Measurements from ENCODE around the gene KCNG2.

Gene KCNG2

DNA sequence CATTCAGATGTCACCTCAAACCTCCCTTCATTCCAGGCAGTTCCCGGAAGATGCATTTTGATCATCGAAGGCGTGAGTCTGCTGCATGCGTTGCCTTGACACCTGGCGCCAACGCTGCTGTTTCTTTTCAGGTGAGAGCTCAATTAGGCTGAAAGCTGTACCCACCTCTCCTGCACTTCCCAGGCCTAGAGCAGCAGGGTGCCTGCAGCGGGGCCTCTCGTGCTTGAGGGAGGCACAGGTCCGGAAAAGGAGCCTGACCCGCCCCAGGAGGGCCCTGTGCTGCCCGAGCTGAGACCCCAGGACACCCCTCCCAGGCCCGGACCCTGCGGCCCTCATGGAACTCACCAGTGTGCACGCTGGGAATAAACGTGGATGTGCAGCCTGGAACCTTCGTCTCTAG lies 31.4 kb upstream of the KCNG2 start:
- DNase-seq (ENCODE audit: low read depth in 2 of 2), result no peak

DNA sequence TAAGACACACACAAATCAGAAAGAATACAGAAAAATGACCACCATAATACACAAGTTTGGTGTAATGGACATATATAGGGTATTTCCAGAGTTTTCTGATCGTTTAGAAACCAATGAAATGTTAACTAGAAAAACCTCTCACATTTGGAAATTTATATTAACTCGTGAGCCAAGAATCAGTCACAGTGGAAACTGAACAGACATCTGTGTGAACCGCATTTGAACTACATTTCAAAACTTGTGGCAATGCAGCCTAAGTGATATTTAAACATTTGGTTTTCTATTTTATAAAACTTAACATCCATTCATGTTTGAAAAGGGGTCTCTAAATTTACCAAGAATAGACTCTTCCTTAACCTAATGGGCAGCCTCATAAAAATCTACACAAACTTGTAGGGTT lies 29.0 kb upstream of the KCNG2 start:
- DNase-seq (ENCODE audit: low read depth in 2 of 2), result no peak

DNA sequence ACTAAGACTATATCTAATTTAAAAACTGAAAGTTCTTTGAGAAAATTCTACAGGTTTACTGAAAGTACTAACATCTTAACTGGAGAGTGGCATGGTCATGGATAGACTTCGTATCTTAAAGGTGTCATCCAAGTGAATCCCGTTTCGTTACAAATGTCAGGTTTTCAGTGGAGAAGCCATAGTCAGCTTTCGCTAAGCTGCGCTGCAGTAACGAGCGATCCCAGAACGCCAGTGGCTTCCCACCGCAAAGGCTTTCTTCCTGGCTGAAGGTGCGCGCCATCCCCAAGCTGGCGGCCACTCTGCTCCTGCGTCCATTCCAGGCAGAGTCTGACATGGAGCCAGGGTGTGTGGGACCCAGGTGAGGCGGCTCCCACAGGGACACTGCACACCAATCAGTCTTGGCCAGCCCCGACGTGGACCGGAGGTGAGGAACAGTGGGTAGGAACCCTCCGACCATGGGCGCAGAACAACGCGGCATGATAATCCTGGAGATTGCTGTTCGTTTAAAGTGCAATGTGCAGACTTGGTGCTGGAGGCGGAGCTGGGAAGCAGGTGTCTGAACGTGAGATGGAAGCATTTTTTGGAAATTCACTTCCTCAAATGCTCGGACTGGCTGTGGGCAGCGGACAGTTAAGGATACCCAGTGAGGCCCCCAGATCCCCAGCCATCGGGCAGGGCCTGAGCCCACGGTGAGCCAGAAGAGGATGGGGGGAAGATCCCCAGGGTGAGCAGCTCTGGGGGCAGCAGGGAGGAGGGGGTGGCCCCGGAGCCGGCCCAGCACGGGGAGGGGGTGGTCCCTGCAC lies 27.8 kb upstream of the KCNG2 start:
- no peak for DNase-seq (ENCODE audit: low read depth in 2 of 2)

DNA sequence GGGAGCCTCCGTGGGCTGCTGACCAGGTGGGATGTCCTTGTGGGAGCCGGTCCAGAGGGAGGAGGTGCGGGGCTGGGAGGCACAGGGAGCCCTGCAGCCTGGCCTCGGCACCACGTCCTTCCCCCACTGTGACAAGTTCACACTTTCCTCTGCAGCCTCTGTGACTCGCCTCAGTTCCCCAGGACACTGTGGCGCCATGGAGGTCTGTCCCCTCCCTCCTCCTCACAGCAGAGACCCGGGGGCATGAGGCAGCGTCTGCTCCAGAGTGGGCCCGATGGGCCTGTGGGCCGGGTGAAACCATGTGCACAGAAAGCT lies 27.3 kb upstream of the KCNG2 start:
- no peak for DNase-seq (ENCODE audit: low read depth in 2 of 2)

DNA sequence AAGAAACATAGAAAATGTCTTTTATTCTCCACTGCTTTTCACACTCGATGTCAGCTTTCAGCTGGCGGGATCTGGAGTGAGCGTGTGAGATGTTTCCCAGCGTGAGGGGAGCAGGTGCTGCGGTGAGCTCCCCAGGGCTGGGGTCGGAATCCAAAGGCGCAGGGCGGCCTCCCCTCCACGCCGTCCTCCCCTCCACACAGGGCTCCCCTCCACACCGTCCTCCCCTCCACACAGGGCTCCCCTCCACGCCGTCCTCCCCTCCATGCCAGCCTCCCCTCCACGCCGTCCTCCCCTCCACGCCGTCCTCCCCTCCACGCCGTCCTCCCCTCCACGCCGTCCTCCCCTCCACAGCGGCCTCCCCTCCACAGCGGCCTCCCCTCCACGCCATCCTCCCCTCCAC lies 26.9 kb upstream of the KCNG2 start:
- no peak for DNase-seq (ENCODE audit: low read depth in 2 of 2)

DNA sequence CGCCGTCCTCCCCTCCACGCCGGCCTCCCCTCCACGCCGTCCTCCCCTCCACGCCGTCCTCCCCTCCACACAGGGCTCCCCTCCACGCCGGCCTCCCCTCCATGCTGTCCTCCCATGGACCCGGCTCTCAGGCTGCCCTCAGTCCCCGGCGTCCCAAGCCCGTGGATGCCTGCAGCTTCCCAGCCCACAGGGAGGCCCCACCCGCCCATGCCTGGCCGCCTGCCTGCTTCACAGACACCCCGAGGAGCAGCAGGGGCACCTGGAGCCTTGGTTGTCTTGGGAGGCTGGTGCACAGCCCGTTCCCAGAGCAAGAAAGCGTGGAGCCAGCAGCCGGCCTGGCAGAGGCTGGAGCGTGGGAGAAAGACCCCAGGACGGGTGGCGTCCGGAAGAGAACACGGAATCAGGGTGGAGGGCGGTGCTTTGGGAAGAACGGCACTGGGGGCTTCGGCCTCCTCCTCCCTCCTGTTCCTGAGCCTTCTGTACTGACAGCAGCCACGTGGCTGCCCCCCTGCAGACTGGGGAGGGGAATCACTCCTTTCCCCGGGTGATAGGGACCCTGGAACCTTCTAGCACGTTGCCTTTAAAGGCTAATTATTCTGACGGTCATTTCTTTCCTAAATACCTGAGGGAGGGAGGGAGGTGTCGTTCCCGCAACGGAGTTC lies 26.2 kb upstream of the KCNG2 start:
- no peak for DNase-seq (ENCODE audit: low read depth in 2 of 2)

DNA sequence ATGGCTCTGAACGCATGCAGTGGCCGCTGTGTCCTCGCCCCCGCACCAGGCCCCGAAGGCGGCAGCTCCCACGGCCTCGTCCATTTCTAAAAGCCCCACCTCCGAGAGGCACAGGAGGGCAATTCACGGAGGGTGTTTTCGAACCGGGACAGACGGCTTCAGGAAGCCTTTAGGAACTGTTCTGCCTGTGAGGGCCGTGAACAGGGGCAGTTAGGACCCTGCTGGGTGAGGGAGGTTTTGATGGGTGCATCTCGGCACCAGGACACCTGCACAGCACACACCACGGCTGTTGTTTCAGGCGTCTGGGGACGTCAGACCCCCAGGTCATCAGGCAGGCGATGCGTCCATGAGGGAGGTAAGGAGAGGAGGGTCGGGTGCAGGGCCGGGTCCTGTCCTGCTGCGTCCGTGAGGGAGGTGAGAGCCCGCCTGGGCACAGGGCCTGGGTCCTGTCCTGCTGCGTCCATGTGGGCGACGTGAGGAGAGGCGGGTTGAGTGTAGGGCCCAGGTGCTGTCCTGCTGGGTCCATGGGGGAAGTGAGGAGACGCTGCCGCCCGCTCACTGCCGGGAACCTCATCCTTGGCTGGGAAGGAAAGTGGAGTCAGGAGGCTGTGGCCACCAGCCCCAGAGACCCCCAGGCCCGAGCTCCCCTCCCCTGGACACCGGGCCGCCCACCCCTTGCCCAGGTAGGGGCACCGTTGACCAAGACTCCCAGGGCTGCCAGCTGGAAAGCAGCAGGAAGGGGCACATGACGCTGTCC lies 25.5 kb upstream of the KCNG2 start:
- DNase-seq (ENCODE audit: low read depth in 2 of 2), result no peak

DNA sequence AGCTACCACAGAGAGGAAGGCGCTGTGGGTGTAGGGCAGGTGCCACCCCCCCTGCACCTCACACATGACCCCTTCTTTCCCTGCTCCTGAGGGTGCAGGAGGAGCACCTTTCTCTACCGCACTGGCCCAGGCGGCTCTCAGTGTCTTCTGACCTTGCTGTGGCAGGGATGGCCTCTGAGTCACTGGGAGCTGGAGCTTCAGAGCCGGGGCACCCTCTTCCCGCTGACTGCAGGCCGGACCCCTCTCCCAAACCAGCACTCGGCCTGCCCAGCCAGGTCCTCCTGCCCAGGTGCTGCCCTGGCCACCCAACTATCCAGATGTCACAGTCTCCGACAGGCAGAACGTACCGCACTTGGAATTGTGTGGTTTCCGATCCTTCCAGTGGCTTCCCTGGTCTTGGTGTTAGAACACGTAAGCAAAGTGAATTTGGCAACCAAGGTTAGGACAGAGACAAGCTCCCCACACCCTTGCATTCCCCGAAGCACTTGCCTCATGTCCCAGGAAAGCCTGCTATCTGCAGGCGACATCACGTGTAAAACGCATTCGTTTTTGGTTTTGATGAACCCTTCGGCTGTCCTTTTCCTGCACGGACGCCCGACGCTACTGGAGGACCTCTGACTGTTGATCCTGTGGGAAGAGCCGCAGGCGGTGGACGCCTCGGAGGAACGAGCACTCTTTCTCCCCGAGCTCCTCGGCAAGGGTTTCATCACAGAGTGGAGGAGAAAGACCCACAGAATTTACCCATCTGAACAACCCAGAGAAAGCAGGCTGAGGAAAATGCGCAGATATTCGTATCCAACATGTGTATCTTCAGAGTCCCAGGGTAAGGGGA lies 24.7 kb upstream of the KCNG2 start:
- DNase-seq (ENCODE audit: low read depth in 2 of 2), result no peak

DNA sequence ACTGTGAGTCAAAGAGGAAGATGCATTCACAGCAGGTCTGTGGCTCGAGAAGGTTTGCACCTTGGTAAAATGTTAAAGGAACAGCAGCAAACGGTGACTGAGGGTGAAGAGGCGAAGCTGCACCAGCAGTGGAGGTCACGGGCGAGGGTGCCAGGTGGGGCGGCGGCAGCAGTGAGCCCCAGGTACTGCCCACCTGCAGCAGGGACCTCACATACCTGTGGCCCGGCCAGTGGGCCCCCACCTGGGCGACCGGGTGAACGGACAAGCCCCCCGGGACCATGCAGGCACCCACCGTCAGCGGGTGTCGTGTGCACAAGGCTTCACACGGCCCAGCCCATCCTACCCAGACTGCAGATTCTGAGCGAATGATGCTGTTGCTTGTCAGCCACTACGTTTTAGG lies 23.6 kb upstream of the KCNG2 start:
- DNase-seq (ENCODE audit: low read depth in 2 of 2), result no peak

DNA sequence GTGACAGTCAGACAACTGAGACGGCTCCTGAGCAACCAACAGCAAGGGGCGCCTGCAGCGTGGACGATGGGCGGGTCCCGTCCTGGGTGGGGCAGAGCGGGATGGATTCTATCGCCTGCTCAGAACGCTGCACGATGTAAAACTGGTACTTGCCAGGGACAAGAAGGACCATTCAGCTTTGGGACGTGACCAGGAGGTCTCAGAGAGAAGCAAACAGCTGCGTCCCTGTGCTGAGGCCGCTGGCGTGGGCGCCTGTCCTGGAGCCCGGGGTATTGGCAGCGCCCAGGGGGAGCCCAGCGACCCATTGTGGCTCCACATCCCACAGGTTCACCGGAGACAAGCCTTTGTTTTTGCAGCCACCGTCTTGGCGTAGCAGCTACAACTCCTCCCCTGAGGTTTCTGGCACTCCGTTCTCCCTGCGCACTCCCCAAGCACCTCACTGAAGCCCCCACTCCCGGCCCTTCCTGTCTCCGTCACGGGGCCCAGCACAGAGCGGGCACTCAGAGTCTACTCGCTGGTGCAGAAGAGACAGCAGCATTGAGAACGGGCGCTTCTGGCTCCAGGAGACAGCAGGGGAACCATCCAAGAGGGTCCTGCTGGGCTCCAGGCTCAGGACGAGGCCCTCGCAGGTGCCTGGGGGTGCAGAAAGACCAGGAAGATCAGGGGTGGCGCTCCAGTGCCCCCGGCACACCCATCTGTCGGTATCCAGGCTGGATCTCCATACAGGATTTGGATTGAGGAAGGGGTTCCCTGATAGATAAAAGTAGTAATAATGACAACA lies 22.1 kb upstream of the KCNG2 start:
- no peak for DNase-seq (ENCODE audit: low read depth in 2 of 2)

DNA sequence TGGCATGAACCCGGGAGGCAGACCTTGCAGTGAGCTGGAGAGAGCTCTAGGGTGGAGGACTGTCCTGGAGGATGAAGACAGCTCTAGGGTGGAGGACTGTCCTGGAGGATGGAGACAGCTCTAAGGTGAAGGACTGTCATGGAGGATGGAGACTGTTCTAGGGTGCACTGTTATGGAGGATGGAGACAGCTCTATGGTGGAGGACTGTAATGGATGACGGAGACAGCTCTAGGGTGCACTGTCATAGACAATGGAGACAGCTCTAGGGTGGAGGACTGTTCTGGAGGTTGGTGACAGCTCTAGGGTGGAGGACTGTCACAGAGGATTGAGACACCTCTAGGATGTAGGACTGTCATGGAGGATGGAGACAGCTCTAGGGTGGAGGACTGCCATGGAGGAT lies 21.1 kb upstream of the KCNG2 start:
- DNase-seq (ENCODE audit: low read depth in 2 of 2), result no peak

DNA sequence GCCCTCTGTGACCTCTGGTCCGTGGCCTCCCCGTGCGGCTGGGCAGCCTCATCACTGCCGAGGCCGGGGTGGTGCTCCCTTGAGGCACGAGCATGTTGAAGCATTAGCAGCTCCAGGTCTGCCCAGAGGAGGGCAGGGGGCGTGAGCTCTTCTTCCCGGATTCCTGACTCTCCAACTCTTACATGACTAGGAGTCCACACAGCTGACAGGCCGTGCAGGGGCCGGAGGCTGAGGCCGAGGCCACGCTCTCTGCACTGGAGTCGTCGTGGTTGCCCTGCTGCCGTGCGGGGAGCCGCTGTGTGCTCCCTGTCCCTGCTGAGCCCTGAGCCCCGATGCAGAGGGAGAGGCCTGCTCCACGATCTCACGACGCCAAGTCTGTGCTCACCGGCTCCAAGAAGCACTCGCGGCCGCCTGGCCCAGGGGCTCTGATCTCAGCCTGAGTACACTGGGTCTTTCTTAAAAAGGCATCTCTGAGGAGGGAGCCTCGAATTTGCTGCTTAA lies 19.4 kb upstream of the KCNG2 start:
- no peak for DNase-seq (ENCODE audit: low read depth in 2 of 2)

DNA sequence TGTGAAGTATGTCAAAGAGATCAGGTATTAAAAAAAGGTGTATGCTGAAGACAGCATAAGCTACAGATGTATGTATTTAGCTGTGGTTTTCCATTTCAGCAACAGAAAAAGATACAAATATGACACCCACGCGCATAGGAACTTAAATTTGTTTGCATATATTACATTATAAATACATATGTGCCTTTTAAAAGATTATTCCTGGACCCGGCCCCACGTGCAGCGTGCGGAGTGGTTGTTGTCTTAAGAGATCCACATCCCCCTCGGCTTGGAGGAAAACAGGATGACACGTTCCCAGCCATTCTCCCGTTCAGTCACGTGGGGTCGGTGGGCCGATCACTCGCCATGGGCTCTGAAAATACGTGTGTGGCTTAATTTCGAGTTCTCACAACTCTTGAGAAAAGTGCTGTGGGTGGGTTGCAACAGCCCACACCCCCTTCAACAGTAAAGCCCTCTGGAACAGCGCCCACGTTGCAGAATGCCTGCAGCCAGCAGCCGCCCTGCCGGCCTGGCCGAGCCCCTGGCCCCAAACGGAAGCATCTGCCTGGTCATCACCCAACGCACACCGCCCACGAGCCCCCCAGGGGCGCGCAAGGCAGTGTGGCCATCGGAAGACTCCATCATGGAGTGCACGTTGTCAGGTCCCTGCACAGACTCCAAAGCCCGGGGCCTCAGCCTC lies 18.6 kb upstream of the KCNG2 start:
- DNase-seq (ENCODE audit: low read depth in 2 of 2), result no peak

DNA sequence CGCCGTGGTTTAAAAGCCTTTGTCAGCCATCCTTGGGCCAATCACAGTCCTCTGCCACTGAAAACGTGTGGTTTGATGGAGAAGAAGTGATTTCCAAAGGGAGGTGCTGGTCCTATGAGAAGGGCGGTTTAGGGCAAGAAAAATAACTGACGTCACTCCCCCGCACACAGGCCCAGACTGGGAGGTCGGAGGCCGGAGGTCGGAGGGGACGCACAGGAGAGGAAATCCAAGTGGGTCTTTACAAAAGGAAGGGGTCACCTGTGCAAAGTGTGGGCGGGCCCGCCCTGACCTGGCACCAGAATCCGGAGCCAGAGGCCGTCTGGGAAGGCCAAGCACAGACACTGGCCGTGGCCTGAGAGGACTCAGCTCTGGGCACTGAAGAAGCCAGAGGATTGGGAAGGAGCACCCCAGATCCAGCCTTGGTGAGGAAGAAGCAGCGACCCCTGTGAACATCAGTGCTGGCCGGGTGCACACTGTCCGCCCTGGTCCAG lies 18.0 kb upstream of the KCNG2 start:
- DNase-seq (ENCODE audit: low read depth in 2 of 2), result no peak

DNA sequence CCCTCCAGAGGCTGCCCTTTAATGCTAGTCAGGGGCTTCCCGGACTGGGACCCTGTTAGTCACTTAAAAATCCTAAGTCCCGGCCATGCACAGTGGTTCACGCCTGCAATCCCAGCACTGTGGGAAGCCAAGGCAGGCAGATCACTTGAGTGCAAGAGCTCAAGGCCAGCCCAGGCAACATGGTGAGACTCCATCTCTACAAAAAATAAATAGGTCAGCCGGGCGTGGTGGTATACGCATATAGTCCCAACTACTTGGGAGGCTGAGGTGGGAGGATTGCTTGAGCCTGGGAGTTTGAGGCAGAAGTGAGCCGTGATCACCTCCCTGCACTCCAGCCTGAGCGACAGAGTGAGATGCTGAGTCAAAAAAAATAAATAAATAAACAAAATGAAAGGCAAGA lies 17.2 kb upstream of the KCNG2 start:
- DNase-seq (ENCODE audit: low read depth in 2 of 2), result no peak

DNA sequence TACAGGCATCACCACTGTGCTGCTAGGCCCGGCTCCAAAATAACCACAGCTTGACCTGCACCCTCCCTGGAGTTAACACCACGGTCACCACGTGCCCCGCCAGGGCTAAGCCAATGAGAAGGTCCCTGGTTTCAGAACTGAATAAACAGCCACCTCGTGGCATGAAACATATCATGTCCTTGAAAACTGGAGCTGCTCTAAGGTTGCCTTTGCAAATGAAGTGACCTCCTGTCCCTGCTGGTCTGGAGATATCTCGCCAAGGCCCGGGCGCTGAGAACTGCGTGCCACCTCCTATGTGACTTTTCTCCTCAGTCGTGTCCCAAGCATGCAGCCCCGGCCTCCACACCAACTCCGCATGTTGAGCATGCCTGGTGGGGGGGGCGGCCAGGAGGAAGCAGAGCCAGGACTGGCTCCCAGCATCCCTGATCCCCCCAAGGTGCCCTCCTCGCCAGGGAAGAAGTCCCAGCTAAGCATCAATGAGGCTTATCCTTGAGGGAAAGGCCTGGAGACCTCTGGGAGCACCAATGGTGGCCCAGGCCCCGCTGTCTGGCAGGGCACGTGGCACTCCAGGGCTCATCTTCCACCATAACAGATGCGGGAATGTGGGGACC lies 16.3 kb upstream of the KCNG2 start:
- no peak for DNase-seq (ENCODE audit: low read depth in 2 of 2)

DNA sequence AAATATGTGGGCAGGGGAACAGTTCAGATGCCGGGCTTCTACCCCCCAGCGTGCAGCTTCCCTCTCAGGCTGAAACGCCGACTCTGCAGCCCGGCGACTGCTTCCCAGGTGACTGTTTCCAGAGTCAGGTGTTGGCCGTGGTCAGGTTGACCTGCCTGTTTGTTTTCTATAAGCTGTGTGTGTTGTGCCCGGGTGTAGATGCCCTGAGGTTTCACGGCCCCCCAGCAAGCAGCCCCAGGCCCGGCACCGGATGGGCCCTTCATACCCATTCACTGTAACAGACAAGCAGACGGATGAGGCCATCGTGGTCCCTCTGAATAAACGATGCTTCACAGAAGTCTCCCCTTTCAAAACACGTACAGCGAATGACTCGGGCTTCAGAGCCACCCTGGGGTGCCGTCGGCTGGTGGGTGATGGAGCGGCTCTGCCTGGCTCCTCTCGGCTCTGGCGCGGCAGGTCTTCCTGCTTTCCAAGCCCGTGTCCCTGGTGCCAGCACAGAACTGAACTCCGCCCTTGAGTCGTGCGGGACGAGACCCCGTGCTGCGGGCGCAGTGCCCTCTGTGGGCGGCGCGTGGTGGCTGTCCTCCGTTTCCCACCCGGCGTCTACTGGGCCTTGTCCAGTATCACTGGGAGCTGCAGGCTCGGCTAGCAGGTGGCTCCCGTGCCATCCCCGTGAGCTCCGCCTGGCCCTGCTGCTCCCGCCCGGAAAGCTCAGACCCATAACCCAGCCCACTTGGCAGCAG lies 15.0 kb upstream of the KCNG2 start:
- no peak for DNase-seq (ENCODE audit: low read depth in 2 of 2)

DNA sequence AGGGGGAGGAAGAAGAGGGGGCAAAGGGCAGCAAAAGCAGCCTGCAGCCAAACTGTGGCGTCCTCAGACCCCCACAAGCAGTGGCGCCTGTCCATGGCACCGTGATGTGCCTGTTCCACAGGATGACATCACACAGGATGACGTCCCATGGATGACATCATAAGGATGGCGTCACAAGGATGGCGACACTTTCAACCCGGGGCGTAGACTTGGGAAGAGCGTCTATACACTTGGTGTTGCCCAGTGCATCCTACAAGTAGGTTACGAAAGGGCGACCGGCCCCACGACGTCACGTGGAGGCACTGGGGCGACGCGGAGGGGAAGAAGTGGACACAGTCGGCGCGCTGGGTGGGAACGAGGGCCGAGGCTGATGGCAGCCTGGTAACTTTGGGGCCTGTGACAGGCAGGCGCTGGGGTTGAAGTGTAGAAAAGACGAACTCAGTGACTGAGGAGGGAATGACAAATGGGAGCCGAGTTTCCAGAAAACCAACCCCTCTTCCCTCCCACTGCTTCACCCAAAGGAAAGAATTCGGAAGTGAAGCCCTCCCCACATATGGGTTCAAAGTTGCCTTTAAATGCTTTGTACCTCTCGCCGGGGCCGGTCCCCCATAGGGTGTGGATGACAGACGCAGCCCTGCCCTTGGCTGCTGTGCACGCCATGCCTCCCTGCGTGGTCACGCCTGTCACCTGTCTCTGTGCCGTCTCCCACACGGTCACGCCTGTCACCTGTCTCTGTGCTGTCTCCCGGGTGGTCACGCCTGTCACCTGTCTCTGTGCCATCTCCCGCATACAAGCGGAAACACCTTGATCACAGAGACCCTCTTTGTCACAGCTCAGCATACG lies 13.4 kb upstream of the KCNG2 start:
- DNase-seq (ENCODE audit: low read depth in 2 of 2), result no peak
